T-helper 1 cell treated with Interleukin-12 subunit alpha and Interleukin-12 subunit beta and Interleukin-4 antibody, amounts not matched to agents 30 ng/mL and 1 ng/mL, for 36 hours (primary cell): Measurements from ENCODE around the gene PLCL1. TPM values are rescaled to one million over a fixed set of nuclear protein-coding genes. Genes with fewer than 3 reads are reported as not detected.

Experiments used
- intact Hi-C: fragments of 100-400 bp; cut with micrococcal nuclease; formaldehyde crosslinking; loops from one replicate; pipeline ENCODE4 v1.15.1; 2024
- total RNA-seq: library from RNA; stranded (reverse); gene quantifications from 2 replicates; pipeline ENCODE4 v1.2.3, GENCODE V29; 2022

The PLCL1 gene
- total RNA-seq, 1 donor from 2014 or later, result 2.7 TPM

- intact Hi-C loops, result no loop called here
Observed at GRCh38 chr2:197919487-197919886, 115.1 kb downstream of the PLCL1 start.

GRCh38 chr2:197920088-197920487, 115.7 kb downstream of the PLCL1 start:
- intact Hi-C loops, result no loop called here

- intact Hi-C loops, result no loop called here
Observed at GRCh38 chr2:197920592-197921201, 116.3 kb downstream of the PLCL1 start.

GRCh38 chr2:197924483-197924882, 120.1 kb downstream of the PLCL1 start:
- intact Hi-C loops, result no loop called here

- intact Hi-C loops, result no loop called here
Observed at GRCh38 chr2:197925204-197925603, 120.8 kb downstream of the PLCL1 start.

GRCh38 chr2:197925976-197926375, 121.6 kb downstream of the PLCL1 start:
- intact Hi-C loops, result loop anchor here (2.0 kb wide), 1 partner anchor 21 kb away; no protein-coding TSS in a partner anchor

GRCh38 chr2:197926673-197927072, 122.3 kb downstream of the PLCL1 start:
- intact Hi-C loops, result loop anchor here (2.0 kb wide), 1 partner anchor 22 kb away; no protein-coding TSS in a partner anchor

- intact Hi-C loops, result loop anchor here (2.0 kb wide), 1 partner anchor 23 kb away; no protein-coding TSS in a partner anchor
Observed at GRCh38 chr2:197927994-197928393, 123.6 kb downstream of the PLCL1 start.

- intact Hi-C loops, result no loop called here
Observed at GRCh38 chr2:197929008-197929885, 124.9 kb downstream of the PLCL1 start.

- intact Hi-C loops, result no loop called here
Observed at GRCh38 chr2:197929886-197930227, 125.5 kb downstream of the PLCL1 start.

- intact Hi-C loops, result no loop called here
Observed at GRCh38 chr2:197930570-197931278, 126.3 kb downstream of the PLCL1 start.

GRCh38 chr2:197931661-197932312, 127.4 kb downstream of the PLCL1 start:
- intact Hi-C loops, result no loop called here

GRCh38 chr2:197932374-197932773, 128.0 kb downstream of the PLCL1 start:
- intact Hi-C loops, result no loop called here

- intact Hi-C loops, result loop anchor here (2.0 kb wide), 3 partner anchors 20 to 130 kb away; partner anchors contain the start of gene PLCL1
Observed at GRCh38 chr2:197934261-197934933, 130.0 kb downstream of the PLCL1 start.

- intact Hi-C loops, result loop anchor here (2.0 kb wide), 3 partner anchors 20 to 130 kb away; partner anchors contain the start of gene PLCL1
Observed at GRCh38 chr2:197934934-197935289, 130.5 kb downstream of the PLCL1 start.

- intact Hi-C loops, result no loop called here
Observed at GRCh38 chr2:197937814-197938213, 133.4 kb downstream of the PLCL1 start.

- intact Hi-C loops, result no loop called here
Observed at GRCh38 chr2:197938555-197938954, 134.2 kb downstream of the PLCL1 start.

- intact Hi-C loops, result no loop called here
Observed at GRCh38 chr2:197939787-197940186, 135.4 kb downstream of the PLCL1 start.

- intact Hi-C loops, result no loop called here
Observed at GRCh38 chr2:197940382-197940781, 136.0 kb downstream of the PLCL1 start.

- intact Hi-C loops, result no loop called here
Observed at GRCh38 chr2:197941715-197942114, 137.3 kb downstream of the PLCL1 start.

GRCh38 chr2:197943731-197944130, 139.3 kb downstream of the PLCL1 start:
- intact Hi-C loops, result no loop called here
